ENCODE data around the gene DGAT2.

The DGAT2 gene

DNA sequence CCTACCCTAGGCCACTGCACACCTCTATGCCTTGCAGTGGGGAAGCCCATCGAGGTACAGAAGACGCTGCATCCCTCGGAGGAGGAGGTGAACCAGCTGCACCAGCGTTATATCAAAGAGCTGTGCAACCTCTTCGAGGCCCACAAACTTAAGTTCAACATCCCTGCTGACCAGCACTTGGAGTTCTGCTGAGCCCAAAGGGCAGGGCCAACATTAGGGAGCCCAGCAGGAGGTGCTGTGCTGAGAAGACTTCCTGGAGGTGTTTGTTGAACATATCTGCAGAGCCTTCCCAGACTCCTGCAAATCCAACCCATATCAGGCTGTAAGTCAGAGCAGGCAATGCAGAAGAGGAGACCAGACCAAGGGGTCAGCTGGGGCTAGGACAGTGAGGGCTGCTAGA is 37.5 kb upstream of the DGAT2 start:
- Histone ChIP-seq H3K9me3 (ENCODE audit: insufficient read depth, low read length) (no peaks in the 10 kb centered on the region), H3K4me3 (ENCODE audit: insufficient read depth, low read length, poor library complexity, severe bottlenecking) (no peak overlapping the region), H3K9ac (ENCODE audit: low read length) (no peak overlapping the region), H3K27me3 (ENCODE audit: low read length) (no peaks in the 10 kb centered on the region), H4K20me1 (ENCODE audit: low read depth, low read length) (no peaks in the 10 kb centered on the region), H3K36me3 (ENCODE audit: low read length) (no peaks in the 10 kb centered on the region), H3K79me2 (ENCODE audit: insufficient read depth, low read length) (no peaks in the 10 kb centered on the region), H2AFZ (ENCODE audit: low read depth, low read length, severe bottlenecking) (no peak overlapping the region), H3K9me2 (replicated peaks; ENCODE audit: insufficient read depth, low read length) (no peaks in the 10 kb centered on the region), H3F3A (ENCODE audit: insufficient read depth) (no peaks in the 10 kb centered on the region), H3K4me2 (ENCODE audit: low read depth, low read length, poor library complexity, severe bottlenecking) (no peak overlapping the region), H3K27ac (ENCODE audit: low read depth, low read length) (no peak overlapping the region)
- no peak for TF ChIP-seq CTCF (IDR thresholded peaks at IDR 0.05; ENCODE audit: insufficient read depth, low read length, poor library complexity, severe bottlenecking)
- no peak for TF ChIP-seq EZH2phosphoT487 (conservative IDR thresholded peaks at IDR 0.05; ENCODE audit: low read length)

DNA sequence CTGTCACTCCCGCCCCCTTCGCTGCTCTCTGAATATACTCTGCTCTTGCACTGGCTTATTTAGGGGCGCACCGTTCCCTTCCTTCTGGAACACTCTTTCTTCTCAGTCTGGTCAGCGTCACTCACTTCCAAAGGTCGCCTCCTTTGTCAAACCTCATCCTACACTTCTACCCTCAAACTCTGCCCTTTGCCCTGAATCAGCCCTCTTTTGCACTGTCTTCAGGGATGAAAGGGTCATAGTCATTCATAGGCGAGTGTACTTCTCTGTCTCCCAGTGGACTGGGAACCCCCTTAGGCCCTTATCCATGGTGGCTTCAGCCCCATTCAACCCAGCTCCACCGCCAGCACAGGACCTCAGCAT is 35.5 kb upstream of the DGAT2 start:
- TF ChIP-seq EZH2phosphoT487 (conservative IDR thresholded peaks at IDR 0.05; ENCODE audit: low read length) (no peak), CTCF (IDR thresholded peaks at IDR 0.05; ENCODE audit: insufficient read depth, low read length, poor library complexity, severe bottlenecking) (no peak)
- no peak overlapping the region for H3K4me2 ChIP-seq (ENCODE audit: low read depth, low read length, poor library complexity, severe bottlenecking)
- no peak overlapping the region for H3K4me3 ChIP-seq (ENCODE audit: insufficient read depth, low read length, poor library complexity, severe bottlenecking)
- H3F3A ChIP-seq (ENCODE audit: insufficient read depth), result no peaks in the 10 kb centered on the region
- no peaks in the 10 kb centered on the region for H3K9me3 ChIP-seq (ENCODE audit: insufficient read depth, low read length)
- H3K79me2 ChIP-seq (ENCODE audit: insufficient read depth, low read length), result no peaks in the 10 kb centered on the region
- H3K27ac ChIP-seq (ENCODE audit: low read depth, low read length), result no peak overlapping the region
- H4K20me1 ChIP-seq (ENCODE audit: low read depth, low read length), result no peaks in the 10 kb centered on the region
- no peak overlapping the region for H3K9ac ChIP-seq (ENCODE audit: low read length)
- H3K36me3 ChIP-seq (ENCODE audit: low read length), result no peaks in the 10 kb centered on the region
- no peaks in the 10 kb centered on the region for H3K9me2 ChIP-seq (replicated peaks; ENCODE audit: insufficient read depth, low read length)
- no peak overlapping the region for H2AFZ ChIP-seq (ENCODE audit: low read depth, low read length, severe bottlenecking)
- H3K27me3 ChIP-seq (ENCODE audit: low read length), result no peaks in the 10 kb centered on the region

- no peak overlapping the region for H3K9ac ChIP-seq (ENCODE audit: low read length)
- H3K9me3 ChIP-seq (ENCODE audit: insufficient read depth, low read length), result no peaks in the 10 kb centered on the region
- H2AFZ ChIP-seq (ENCODE audit: low read depth, low read length, severe bottlenecking), result no peak overlapping the region
- TF ChIP-seq EZH2phosphoT487 (conservative IDR thresholded peaks at IDR 0.05; ENCODE audit: low read length) (no peak), CTCF (IDR thresholded peaks at IDR 0.05; ENCODE audit: insufficient read depth, low read length, poor library complexity, severe bottlenecking) (no peak)
- H4K20me1 ChIP-seq (ENCODE audit: low read depth, low read length), result no peaks in the 10 kb centered on the region
- no peaks in the 10 kb centered on the region for H3K9me2 ChIP-seq (replicated peaks; ENCODE audit: insufficient read depth, low read length)
- H3F3A ChIP-seq (ENCODE audit: insufficient read depth), result no peaks in the 10 kb centered on the region
- H3K4me3 ChIP-seq (ENCODE audit: insufficient read depth, low read length, poor library complexity, severe bottlenecking), result no peak overlapping the region
- no peak overlapping the region for H3K4me2 ChIP-seq (ENCODE audit: low read depth, low read length, poor library complexity, severe bottlenecking)
- H3K36me3 ChIP-seq (ENCODE audit: low read length), result no peaks in the 10 kb centered on the region
- H3K79me2 ChIP-seq (ENCODE audit: insufficient read depth, low read length), result no peaks in the 10 kb centered on the region
- H3K27me3 ChIP-seq (ENCODE audit: low read length), result no peaks in the 10 kb centered on the region
- no peak overlapping the region for H3K27ac ChIP-seq (ENCODE audit: low read depth, low read length)
Observed at GRCh38 chr11:75733431-75734107, 35.0 kb upstream of the DGAT2 start.

All from SU-DHL-6 (cell line).